K562 (cell line): ENCODE measurements around the gene ADPRH. TPM values are rescaled to one million over a fixed set of nuclear protein-coding genes. Genes with fewer than 3 reads are reported as not detected.

Experiments used
- ATAC-seq: fragments of 200-7000 bp; cut with Tn5 transposase; 3 replicates; pipeline ENCODE4 v1.9.1; 2020; ENCODE audit warnings: moderate library complexity
- BruUV-seq: library from RNA; stranded (reverse); fragments of 400-500 nt; replicated peaks from 2 replicates; lab custom pipeline; 2021; lab: Mats Ljungman, UMichigan
- CTCF ChIA-PET: fragments of 300-600 bp; formaldehyde crosslinking; extraction: SDS; loops from one replicate; lab custom pipeline; 2021; ENCODE audit warnings: low intra/inter-chr PET ratio; lab: Yijun Ruan, JAX
- POLR2A ChIA-PET: fragments of 300-600, 350-650 bp; sonication (Branson Sonifier 250); formaldehyde crosslinking; extraction: SDS; loops from one replicate; lab custom pipeline; 2021; ENCODE audit warnings: antibody characterized with exemption, inconsistent platforms; lab: Yijun Ruan, JAX
- DNase-seq, 4 experiments: peaks; one replicate each; pipeline versions ENCODE4 v3.0.0 to v3.0.0-alpha.2; 2011 to 2018; ENCODE audit warnings: low spot score in 3 of 4, mixed read lengths in 3 of 4; ENCODE audit errors: extremely low read depth in 1 of 4
- FAIRE-seq: peaks from 2 replicates; lab custom pipeline; 2011; peaks lifted over from hg19 to GRCh38; lab: Jason Lieb, UNC
- H2AFZ ChIP-seq: 2 replicates; pipeline ENCODE4 v1.6.0; 2011; ENCODE audit warnings: low read depth, low read length, control low read depth, inconsistent platforms
- H3K27ac ChIP-seq: fragments of 200-600 bp; 3 replicates; pipeline ENCODE4 v1.8.0; 2011; ENCODE audit warnings: low read depth, mild to moderate bottlenecking, control low read depth, inconsistent platforms, low read length, moderate library complexity, mixed read lengths; ENCODE audit errors: extremely low read depth
- H3K27me3 ChIP-seq, 2 experiments: fragments of 300-600 bp in 1 of 2; 2 replicates in 1 of 2; 3 replicates in 1 of 2; pipeline versions ENCODE4 v1.6.0 to v1.8.0; 2011; ENCODE audit warnings: inconsistent platforms in 2 of 2, low read length in 2 of 2, mild to moderate bottlenecking in 1 of 2, mixed read lengths in 1 of 2, moderate library complexity in 1 of 2; ENCODE audit not compliant: control insufficient read depth in 2 of 2, insufficient read depth in 2 of 2
- H3K36me3 ChIP-seq: fragments of 300-600 bp; 3 replicates; pipeline ENCODE4 v1.8.0; 2011; ENCODE audit warnings: mild to moderate bottlenecking, low read length, inconsistent platforms; ENCODE audit not compliant: control insufficient read depth, insufficient read depth
- H3K4me1 ChIP-seq, 2 experiments: fragments of 200-600 bp in 1 of 2; replicated peaks in 1 of 2; 2 replicates in 1 of 2; 3 replicates in 1 of 2; pipeline versions ENCODE4 v1.5.1 to v1.8.0; 2011; ENCODE audit warnings: inconsistent platforms in 2 of 2, low read length in 2 of 2, mild to moderate bottlenecking in 1 of 2, mixed read lengths in 1 of 2, moderate library complexity in 1 of 2; ENCODE audit not compliant: control insufficient read depth in 2 of 2, insufficient read depth in 2 of 2
- H3K4me2 ChIP-seq: 2 replicates; pipeline ENCODE4 v1.6.1; 2011; ENCODE audit warnings: low read length, control low read depth, inconsistent platforms, mixed read lengths; ENCODE audit not compliant: insufficient read depth
- H3K4me3 ChIP-seq: fragments of 200-600 bp; sonication (generic), shearing (Covaris generic); 2 replicates; pipeline ENCODE4 v1.5.1; 2016; ENCODE audit warnings: control low read depth, inconsistent platforms
- H3K79me2 ChIP-seq: fragments of 200-600 bp; 3 replicates; pipeline ENCODE4 v1.8.0; 2011; ENCODE audit warnings: low read length, inconsistent platforms; ENCODE audit not compliant: control insufficient read depth, insufficient read depth
- H3K9ac ChIP-seq, 2 experiments: 2 replicates each; pipeline versions ENCODE4 v1.6.0 to v1.6.1; 2011; ENCODE audit warnings: low read depth in 2 of 2, low read length in 2 of 2, control low read depth in 1 of 2, inconsistent platforms in 1 of 2, mild to moderate bottlenecking in 1 of 2, mixed read lengths in 1 of 2; ENCODE audit not compliant: insufficient read depth in 1 of 2
- H3K9me1 ChIP-seq: one replicate; pipeline ENCODE4 v1.6.0; 2011; ENCODE audit warnings: inconsistent platforms, mild to moderate bottlenecking, low read length, moderate library complexity; ENCODE audit not compliant: control insufficient read depth, insufficient read depth
- H3K9me3 ChIP-seq: replicated peaks from 2 replicates; pipeline ENCODE4 v1.5.1; 2011; ENCODE audit warnings: low read depth, low read length, inconsistent platforms; ENCODE audit not compliant: control insufficient read depth, insufficient read depth
- H4K20me1 ChIP-seq: replicated peaks from 2 replicates; pipeline ENCODE4 v1.6.1; 2011; ENCODE audit warnings: low read length, inconsistent platforms, mixed read lengths; ENCODE audit not compliant: control insufficient read depth, insufficient read depth
- ATF1 ChIP-seq, 2 experiments: fragments of 450-650 bp in 1 of 2; IDR thresholded peaks; 2 replicates each; pipeline ENCODE4 v1.6.1; 2016; ENCODE audit warnings: missing compliant biosample characterization in 1 of 2, missing genetic modification characterization in 1 of 2
- ATF7 ChIP-seq: fragments of 450-650 bp; IDR thresholded peaks from 2 replicates; pipeline ENCODE4 v1.7.1; 2014; ENCODE audit warnings: mild to moderate bottlenecking, moderate library complexity
- NR2C2 ChIP-seq, 2 experiments: fragments of 200-800 bp in 1 of 2; sonication (Bioruptor generic) in 1 of 2; sonication (generic) in 1 of 2; formaldehyde crosslinking in 1 of 2; IDR thresholded peaks; 2 replicates each; pipeline versions ENCODE4 v1.6.1 to v1.8.0; 2016 to 2022; ENCODE audit warnings: mild to moderate bottlenecking in 1 of 2, missing compliant biosample characterization in 1 of 2, missing genetic modification characterization in 1 of 2, missing genetic modification reagents in 1 of 2
- ZBTB17 ChIP-seq: fragments of 450-650 bp; formaldehyde crosslinking; IDR thresholded peaks from 2 replicates; pipeline ENCODE4 v1.4.0; 2020; ENCODE audit warnings: mild to moderate bottlenecking
- ZNF217 ChIP-seq: sonication (generic); formaldehyde crosslinking; IDR thresholded peaks from 2 replicates; pipeline ENCODE4 v1.8.0; 2022; ENCODE audit warnings: mild to moderate bottlenecking, missing genetic modification reagents
- WGBS: fragments of 100-300 bp; shearing (Covaris generic); methylation state at CpG from one replicate; pipeline ENCODE4 v1.1.6; 2016; ENCODE audit warnings: low coverage, mixed read lengths; ENCODE audit not compliant: insufficient coverage; ENCODE audit errors: missing lambda C conversion rate; 5-methylcytosine and 5-hydroxymethylcytosine counted together
- in situ Hi-C: fragments of 300-500 bp; cut with MboI; formaldehyde crosslinking; loops from 4 replicates; pipeline ENCODE4 v1.15.0; 2018; ENCODE audit warnings: inconsistent platforms, mixed read lengths
- intact Hi-C: fragments of 100-400 bp; cut with micrococcal nuclease; formaldehyde crosslinking; loops from 2 replicates; pipeline ENCODE4 v1.14.2; 2022
- polyA plus RNA-seq, 8 experiments: library from polyadenylated mRNA; depleted of rRNA in 4 of 8; stranded (reverse) in 5 of 8; unstranded in 3 of 8; fragments of >200 nt; fragmentation: Nextera tagmentation in 2 of 8; fragmentation: Illumina TruSeq in 1 of 8; extraction: Ambion mirVana in 2 of 8; extraction: Trizol in 1 of 8; gene quantifications; 2 replicates each; pipeline versions ENCODE4 v1.2.1 to v1.2.3, GENCODE V29; 2011 to 2014; ENCODE audit warnings: inconsistent platforms in 1 of 8, missing spikeins in 1 of 8
- total RNA-seq, 7 experiments: library from RNA; depleted of rRNA in 6 of 7; stranded (reverse); fragments of >200 nt in 6 of 7; fragmentation: Illumina TruSeq in 2 of 7; extraction: Trizol in 2 of 7; gene quantifications; 2 replicates each; pipeline versions ENCODE4 v1.2.1 to v1.2.3, GENCODE V29; 2011 to 2021; ENCODE audit warnings: low replicate concordance in 1 of 7
- TF ChIP-seq, protein P1 (sequence below), 2 experiments: IDR thresholded peaks; 2 replicates each; pipeline ENCODE4 v1.6.1; 2011; ENCODE audit warnings: borderline replicate concordance in 1 of 2, control low read depth in 1 of 2, low read depth in 1 of 2, low read length in 1 of 2, mild to moderate bottlenecking in 1 of 2, mixed read lengths in 1 of 2, moderate library complexity in 1 of 2; ENCODE audit not compliant: insufficient read depth in 1 of 2, insufficient read length in 1 of 2, poor library complexity in 1 of 2, severe bottlenecking in 1 of 2; ENCODE audit errors: extremely low read depth in 1 of 2
- TF ChIP-seq, protein P2 (sequence below): fragments of 200-600 bp; sonication (generic); IDR thresholded peaks from one replicate; pipeline ENCODE4 v1.6.1; 2012; ENCODE audit warnings: mild to moderate bottlenecking, low read depth, low read length, inconsistent platforms

ADPRH gene
- total and polyA plus RNA-seq, 9 of the 15 experiments (the other 6 are each of a cell fraction or from before 2014, with no cell fraction given): 0.01 to 1.4 (median 0.65) TPM

DNA sequence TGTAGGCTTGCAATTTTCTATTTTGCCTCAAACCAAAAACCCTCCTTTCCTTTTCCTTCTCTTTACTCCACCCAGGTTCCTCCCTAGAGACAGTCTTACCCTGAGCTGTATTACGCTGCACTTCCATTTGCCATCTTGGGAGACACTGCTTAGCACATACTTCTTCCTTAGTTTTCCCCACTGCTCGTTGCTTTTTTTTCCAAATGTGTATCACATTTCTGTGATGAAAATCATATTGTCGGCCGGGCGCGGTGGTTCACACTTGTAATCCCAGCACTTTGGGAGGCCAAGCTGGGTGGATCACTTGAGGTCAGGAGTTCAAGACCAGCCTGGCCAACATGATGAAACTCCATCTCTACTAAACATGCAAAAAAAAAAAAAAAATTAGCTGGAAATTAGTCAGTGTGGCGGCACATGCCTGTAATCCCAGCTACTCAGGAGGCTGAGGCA, 51.6 kb downstream of the ADPRH start:
- Histone ChIP-seq H3K4me3 (no peak overlapping the region), H3K27ac (no peak overlapping the region; the same call in 2 of the 3 replicates), H3K9me3 (no peaks in the 10 kb centered on the region), H2AFZ (peak overlapping the region; percentile 70), H3K79me2 (no peaks in the 10 kb centered on the region), H3K27me3 (no peaks in the 10 kb centered on the region), H3K9me1 (no peaks in the 10 kb centered on the region), H3K9ac (no peak overlapping the region), H3K4me2 (no peak overlapping the region), H3K36me3 (no peaks in the 10 kb centered on the region), H4K20me1 (no peaks in the 10 kb centered on the region), H3K4me1 (peaks cover 0 to 11% of the 10 kb centered on the region in 2 experiments; a peak in 4 of 5 replicates)
- ChIA-PET CTCF (no interaction called here), POLR2A (interaction anchor here (0.7 kb wide), 1 partner anchor 10 kb away, joined by 5 read pairs; no protein-coding TSS in a partner anchor)
- 88% methylated on average over 1 of the region's 7 CpGs for WGBS
- intact Hi-C loops (no loop called here), in situ Hi-C loops (no loop called here)
- no TSS peak for BruUV-seq
- ATAC-seq: peak; percentile 18; the same call in 2 of the 3 replicates
- DNase-seq: no peak
- no peak for FAIRE-seq
- TF ChIP-seq ZNF217 (CRISPR knock-in tag) (no peak), ATF7 (0 out of 2 replicates have a peak, but pooled peaks have one; percentile 6), ZBTB17 (CRISPR knock-in tag) (0 out of 2 replicates have a peak, but pooled peaks have one; percentile 16), ATF1 (CRISPR knock-in tag; IDR thresholded peaks at IDR 0.05) (no peak), ATF1 (tag; IDR thresholded peaks at IDR 0.05) (no peak), NR2C2 (CRISPR knock-in tag; IDR thresholded peaks at IDR 0.05) (no peak), NR2C2 (tag; IDR thresholded peaks at IDR 0.05) (peak; percentile 41; the same call in 1 of the 2 replicates)
- TF ChIP-seq, protein P1, sequence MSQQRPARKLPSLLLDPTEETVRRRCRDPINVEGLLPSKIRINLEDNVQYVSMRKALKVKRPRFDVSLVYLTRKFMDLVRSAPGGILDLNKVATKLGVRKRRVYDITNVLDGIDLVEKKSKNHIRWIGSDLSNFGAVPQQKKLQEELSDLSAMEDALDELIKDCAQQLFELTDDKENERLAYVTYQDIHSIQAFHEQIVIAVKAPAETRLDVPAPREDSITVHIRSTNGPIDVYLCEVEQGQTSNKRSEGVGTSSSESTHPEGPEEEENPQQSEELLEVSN (IDR thresholded peaks at IDR 0.05; ENCODE audit: borderline replicate concordance in 1 of 2, extremely low read depth in 1 of 2, insufficient read depth in 1 of 2, insufficient read length in 1 of 2, low read depth in 1 of 2, low read length in 1 of 2, poor library complexity in 1 of 2, severe bottlenecking in 1 of 2): no peak
- TF ChIP-seq, protein P2, sequence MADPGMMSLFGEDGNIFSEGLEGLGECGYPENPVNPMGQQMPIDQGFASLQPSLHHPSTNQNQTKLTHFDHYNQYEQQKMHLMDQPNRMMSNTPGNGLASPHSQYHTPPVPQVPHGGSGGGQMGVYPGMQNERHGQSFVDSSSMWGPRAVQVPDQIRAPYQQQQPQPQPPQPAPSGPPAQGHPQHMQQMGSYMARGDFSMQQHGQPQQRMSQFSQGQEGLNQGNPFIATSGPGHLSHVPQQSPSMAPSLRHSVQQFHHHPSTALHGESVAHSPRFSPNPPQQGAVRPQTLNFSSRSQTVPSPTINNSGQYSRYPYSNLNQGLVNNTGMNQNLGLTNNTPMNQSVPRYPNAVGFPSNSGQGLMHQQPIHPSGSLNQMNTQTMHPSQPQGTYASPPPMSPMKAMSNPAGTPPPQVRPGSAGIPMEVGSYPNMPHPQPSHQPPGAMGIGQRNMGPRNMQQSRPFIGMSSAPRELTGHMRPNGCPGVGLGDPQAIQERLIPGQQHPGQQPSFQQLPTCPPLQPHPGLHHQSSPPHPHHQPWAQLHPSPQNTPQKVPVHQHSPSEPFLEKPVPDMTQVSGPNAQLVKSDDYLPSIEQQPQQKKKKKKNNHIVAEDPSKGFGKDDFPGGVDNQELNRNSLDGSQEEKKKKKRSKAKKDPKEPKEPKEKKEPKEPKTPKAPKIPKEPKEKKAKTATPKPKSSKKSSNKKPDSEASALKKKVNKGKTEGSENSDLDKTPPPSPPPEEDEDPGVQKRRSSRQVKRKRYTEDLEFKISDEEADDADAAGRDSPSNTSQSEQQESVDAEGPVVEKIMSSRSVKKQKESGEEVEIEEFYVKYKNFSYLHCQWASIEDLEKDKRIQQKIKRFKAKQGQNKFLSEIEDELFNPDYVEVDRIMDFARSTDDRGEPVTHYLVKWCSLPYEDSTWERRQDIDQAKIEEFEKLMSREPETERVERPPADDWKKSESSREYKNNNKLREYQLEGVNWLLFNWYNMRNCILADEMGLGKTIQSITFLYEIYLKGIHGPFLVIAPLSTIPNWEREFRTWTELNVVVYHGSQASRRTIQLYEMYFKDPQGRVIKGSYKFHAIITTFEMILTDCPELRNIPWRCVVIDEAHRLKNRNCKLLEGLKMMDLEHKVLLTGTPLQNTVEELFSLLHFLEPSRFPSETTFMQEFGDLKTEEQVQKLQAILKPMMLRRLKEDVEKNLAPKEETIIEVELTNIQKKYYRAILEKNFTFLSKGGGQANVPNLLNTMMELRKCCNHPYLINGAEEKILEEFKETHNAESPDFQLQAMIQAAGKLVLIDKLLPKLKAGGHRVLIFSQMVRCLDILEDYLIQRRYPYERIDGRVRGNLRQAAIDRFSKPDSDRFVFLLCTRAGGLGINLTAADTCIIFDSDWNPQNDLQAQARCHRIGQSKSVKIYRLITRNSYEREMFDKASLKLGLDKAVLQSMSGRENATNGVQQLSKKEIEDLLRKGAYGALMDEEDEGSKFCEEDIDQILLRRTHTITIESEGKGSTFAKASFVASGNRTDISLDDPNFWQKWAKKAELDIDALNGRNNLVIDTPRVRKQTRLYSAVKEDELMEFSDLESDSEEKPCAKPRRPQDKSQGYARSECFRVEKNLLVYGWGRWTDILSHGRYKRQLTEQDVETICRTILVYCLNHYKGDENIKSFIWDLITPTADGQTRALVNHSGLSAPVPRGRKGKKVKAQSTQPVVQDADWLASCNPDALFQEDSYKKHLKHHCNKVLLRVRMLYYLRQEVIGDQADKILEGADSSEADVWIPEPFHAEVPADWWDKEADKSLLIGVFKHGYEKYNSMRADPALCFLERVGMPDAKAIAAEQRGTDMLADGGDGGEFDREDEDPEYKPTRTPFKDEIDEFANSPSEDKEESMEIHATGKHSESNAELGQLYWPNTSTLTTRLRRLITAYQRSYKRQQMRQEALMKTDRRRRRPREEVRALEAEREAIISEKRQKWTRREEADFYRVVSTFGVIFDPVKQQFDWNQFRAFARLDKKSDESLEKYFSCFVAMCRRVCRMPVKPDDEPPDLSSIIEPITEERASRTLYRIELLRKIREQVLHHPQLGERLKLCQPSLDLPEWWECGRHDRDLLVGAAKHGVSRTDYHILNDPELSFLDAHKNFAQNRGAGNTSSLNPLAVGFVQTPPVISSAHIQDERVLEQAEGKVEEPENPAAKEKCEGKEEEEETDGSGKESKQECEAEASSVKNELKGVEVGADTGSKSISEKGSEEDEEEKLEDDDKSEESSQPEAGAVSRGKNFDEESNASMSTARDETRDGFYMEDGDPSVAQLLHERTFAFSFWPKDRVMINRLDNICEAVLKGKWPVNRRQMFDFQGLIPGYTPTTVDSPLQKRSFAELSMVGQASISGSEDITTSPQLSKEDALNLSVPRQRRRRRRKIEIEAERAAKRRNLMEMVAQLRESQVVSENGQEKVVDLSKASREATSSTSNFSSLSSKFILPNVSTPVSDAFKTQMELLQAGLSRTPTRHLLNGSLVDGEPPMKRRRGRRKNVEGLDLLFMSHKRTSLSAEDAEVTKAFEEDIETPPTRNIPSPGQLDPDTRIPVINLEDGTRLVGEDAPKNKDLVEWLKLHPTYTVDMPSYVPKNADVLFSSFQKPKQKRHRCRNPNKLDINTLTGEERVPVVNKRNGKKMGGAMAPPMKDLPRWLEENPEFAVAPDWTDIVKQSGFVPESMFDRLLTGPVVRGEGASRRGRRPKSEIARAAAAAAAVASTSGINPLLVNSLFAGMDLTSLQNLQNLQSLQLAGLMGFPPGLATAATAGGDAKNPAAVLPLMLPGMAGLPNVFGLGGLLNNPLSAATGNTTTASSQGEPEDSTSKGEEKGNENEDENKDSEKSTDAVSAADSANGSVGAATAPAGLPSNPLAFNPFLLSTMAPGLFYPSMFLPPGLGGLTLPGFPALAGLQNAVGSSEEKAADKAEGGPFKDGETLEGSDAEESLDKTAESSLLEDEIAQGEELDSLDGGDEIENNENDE: no peak
